Smooth muscle cell (in vitro differentiated cells): ENCODE results near the gene LHFPL4. TPM values are rescaled to one million over a fixed set of nuclear protein-coding genes. Genes with fewer than 3 reads are reported as not detected.

ENCODE experiments used
- DNase-seq: peaks from one replicate; lab custom pipeline; 2025; ENCODE audit not compliant: unreplicated experiment; lab: John Stamatoyannopoulos, UW
- H2AFZ ChIP-seq: fragments of 200-600 bp; sonication (generic); 2 replicates; pipeline ENCODE4 v1.6.0; 2016; ENCODE audit warnings: antibody characterized with exemption, low read depth, mild to moderate bottlenecking
- H3F3A ChIP-seq: fragments of 200-600 bp; sonication (generic); 2 replicates; pipeline ENCODE4 v1.6.0; 2017; ENCODE audit warnings: antibody characterized with exemption, low read depth
- H3K27ac ChIP-seq: fragments of 200-600 bp; sonication (generic); 2 replicates; pipeline ENCODE4 v1.5.1; 2016; ENCODE audit warnings: low read depth, mild to moderate bottlenecking
- H3K27me3 ChIP-seq: fragments of 200-600 bp; sonication (generic); 2 replicates; pipeline ENCODE4 v1.6.1; 2016; ENCODE audit warnings: low read depth, mild to moderate bottlenecking
- H3K36me3 ChIP-seq: fragments of 200-600 bp; sonication (generic); 2 replicates; pipeline ENCODE4 v1.5.1; 2016; ENCODE audit warnings: low read depth
- H3K4me1 ChIP-seq: fragments of 200-600 bp; sonication (generic); 2 replicates; pipeline ENCODE4 v1.5.1; 2016; ENCODE audit warnings: low read depth
- H3K4me2 ChIP-seq: fragments of 200-600 bp; sonication (generic); 2 replicates; pipeline ENCODE4 v1.6.0; 2016; ENCODE audit warnings: mild to moderate bottlenecking
- H3K4me3 ChIP-seq: fragments of 200-600 bp; sonication (generic); 2 replicates; pipeline ENCODE4 v1.5.1; 2016; ENCODE audit warnings: mild to moderate bottlenecking
- H3K79me2 ChIP-seq: fragments of 200-600 bp; sonication (generic); 2 replicates; pipeline ENCODE4 v1.6.0; 2016; ENCODE audit warnings: low read depth, mild to moderate bottlenecking
- H3K9ac ChIP-seq: fragments of 200-600 bp; sonication (generic); 2 replicates; pipeline ENCODE4 v1.6.0; 2016; ENCODE audit warnings: low read depth
- H3K9me3 ChIP-seq: fragments of 200-600 bp; sonication (generic); replicated peaks from 2 replicates; pipeline ENCODE4 v1.5.1; 2016; ENCODE audit warnings: low read depth
- H4K20me1 ChIP-seq: fragments of 200-600 bp; sonication (generic); 2 replicates; pipeline ENCODE4 v1.6.0; 2016; ENCODE audit warnings: low read depth
- CTCF ChIP-seq: fragments of 200-600 bp; sonication (generic); IDR thresholded peaks from 2 replicates; pipeline ENCODE4 v1.5.1; 2017; ENCODE audit warnings: borderline replicate concordance, mild to moderate bottlenecking, antibody characterized with exemption; ENCODE audit not compliant: insufficient read depth, poor library complexity, severe bottlenecking
- WGBS: methylation state at CpG from one replicate; pipeline ENCODE4 v1.1.7; 2016; ENCODE audit warnings: low lambda C conversion rate; 5-methylcytosine and 5-hydroxymethylcytosine counted together
- polyA plus RNA-seq: library from polyadenylated mRNA; unstranded; fragments of >200 nt; fragmentation: Nextera tagmentation; extraction: Ambion mirVana; gene quantifications from 2 replicates; pipeline ENCODE4 v1.2.1, GENCODE V29; 2016
- total RNA-seq: library from RNA; depleted of rRNA; stranded (reverse); fragments of >200 nt; gene quantifications from 2 replicates; pipeline ENCODE4 v1.2.3, GENCODE V29; 2014

The LHFPL4 gene
- total and polyA plus RNA-seq, 2 experiments from 2014 or later = 0.08 TPM; not detected in 1

GRCh38 chr3:9534429-9534828, 19.2 kb downstream of the LHFPL4 start:
- H3K4me2 ChIP-seq = no peak overlapping the region
- H3K79me2 ChIP-seq = no peaks in the 10 kb centered on the region
- WGBS = 84% methylated on average over 3 of the region's 3 CpGs
- DNase-seq = no peak
- H3K9ac ChIP-seq = no peak overlapping the region
- H3K4me1 ChIP-seq = no peaks in the 10 kb centered on the region
- no peak overlapping the region for H3K27ac ChIP-seq
- H3F3A ChIP-seq = no peaks in the 10 kb centered on the region
- H3K36me3 ChIP-seq = no peaks in the 10 kb centered on the region
- H3K4me3 ChIP-seq = no peak overlapping the region
- H3K27me3 ChIP-seq = peaks cover 4% of the 10 kb centered on the region
- no peak overlapping the region for H2AFZ ChIP-seq
- H4K20me1 ChIP-seq = no peaks in the 10 kb centered on the region
- no peak for TF ChIP-seq CTCF
- H3K9me3 ChIP-seq = no peaks in the 10 kb centered on the region

GRCh38 chr3:9525078-9525477, 28.5 kb downstream of the LHFPL4 start:
- Histone ChIP-seq H3K27me3 (peaks cover 17% of the 10 kb centered on the region), H3K4me2 (no peak overlapping the region), H3K4me1 (no peaks in the 10 kb centered on the region), H3K36me3 (no peaks in the 10 kb centered on the region), H2AFZ (no peak overlapping the region), H3K27ac (no peak overlapping the region), H3K79me2 (no peaks in the 10 kb centered on the region), H3K4me3 (no peak overlapping the region), H3K9ac (no peak overlapping the region), H3K9me3 (no peaks in the 10 kb centered on the region), H3F3A (no peaks in the 10 kb centered on the region), H4K20me1 (no peaks in the 10 kb centered on the region)
- TF ChIP-seq CTCF = no peak
- DNase-seq = no peak
- WGBS = 91% methylated on average over 2 of the region's 2 CpGs

- no peaks in the 10 kb centered on the region for H4K20me1 ChIP-seq
- no peak overlapping the region for H3K27ac ChIP-seq
- no peaks in the 10 kb centered on the region for H3K4me1 ChIP-seq
- H3K9me3 ChIP-seq = no peaks in the 10 kb centered on the region
- no peak for DNase-seq
- no peak for TF ChIP-seq CTCF
- H3K4me2 ChIP-seq = no peak overlapping the region
- no peak overlapping the region for H3K4me3 ChIP-seq
- H2AFZ ChIP-seq = no peak overlapping the region
- no peaks in the 10 kb centered on the region for H3K79me2 ChIP-seq
- H3K9ac ChIP-seq = no peak overlapping the region
- peaks cover under 1% of the 10 kb centered on the region for H3K27me3 ChIP-seq
- no peaks in the 10 kb centered on the region for H3K36me3 ChIP-seq
- no peaks in the 10 kb centered on the region for H3F3A ChIP-seq
- 74% methylated on average over 2 of the region's 2 CpGs for WGBS
These were observed 38.7 kb downstream of the LHFPL4 start for GRCh38 chr3:9514956-9515355.

GRCh38 chr3:9514306-9514705, 39.3 kb downstream of the LHFPL4 start:
- Histone ChIP-seq H3K79me2 (no peaks in the 10 kb centered on the region), H3F3A (no peaks in the 10 kb centered on the region), H4K20me1 (no peaks in the 10 kb centered on the region), H3K36me3 (no peaks in the 10 kb centered on the region), H3K27me3 (peaks cover 7% of the 10 kb centered on the region), H2AFZ (no peak overlapping the region), H3K27ac (no peak overlapping the region), H3K9ac (no peak overlapping the region), H3K4me2 (no peak overlapping the region), H3K4me1 (no peaks in the 10 kb centered on the region), H3K9me3 (no peaks in the 10 kb centered on the region), H3K4me3 (no peak overlapping the region)
- no peak for TF ChIP-seq CTCF
- no peak for DNase-seq
- WGBS = 74% methylated on average over 4 of the region's 4 CpGs
